Islet precursor cell (in vitro differentiated cells): ENCODE measurements around the gene GPR152.

Experiments
- DNase-seq: peaks from one replicate; pipeline ENCODE4 v3.0.0-alpha.2; 2018

The GPR152 gene, protein sequence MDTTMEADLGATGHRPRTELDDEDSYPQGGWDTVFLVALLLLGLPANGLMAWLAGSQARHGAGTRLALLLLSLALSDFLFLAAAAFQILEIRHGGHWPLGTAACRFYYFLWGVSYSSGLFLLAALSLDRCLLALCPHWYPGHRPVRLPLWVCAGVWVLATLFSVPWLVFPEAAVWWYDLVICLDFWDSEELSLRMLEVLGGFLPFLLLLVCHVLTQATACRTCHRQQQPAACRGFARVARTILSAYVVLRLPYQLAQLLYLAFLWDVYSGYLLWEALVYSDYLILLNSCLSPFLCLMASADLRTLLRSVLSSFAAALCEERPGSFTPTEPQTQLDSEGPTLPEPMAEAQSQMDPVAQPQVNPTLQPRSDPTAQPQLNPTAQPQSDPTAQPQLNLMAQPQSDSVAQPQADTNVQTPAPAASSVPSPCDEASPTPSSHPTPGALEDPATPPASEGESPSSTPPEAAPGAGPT

DNA sequence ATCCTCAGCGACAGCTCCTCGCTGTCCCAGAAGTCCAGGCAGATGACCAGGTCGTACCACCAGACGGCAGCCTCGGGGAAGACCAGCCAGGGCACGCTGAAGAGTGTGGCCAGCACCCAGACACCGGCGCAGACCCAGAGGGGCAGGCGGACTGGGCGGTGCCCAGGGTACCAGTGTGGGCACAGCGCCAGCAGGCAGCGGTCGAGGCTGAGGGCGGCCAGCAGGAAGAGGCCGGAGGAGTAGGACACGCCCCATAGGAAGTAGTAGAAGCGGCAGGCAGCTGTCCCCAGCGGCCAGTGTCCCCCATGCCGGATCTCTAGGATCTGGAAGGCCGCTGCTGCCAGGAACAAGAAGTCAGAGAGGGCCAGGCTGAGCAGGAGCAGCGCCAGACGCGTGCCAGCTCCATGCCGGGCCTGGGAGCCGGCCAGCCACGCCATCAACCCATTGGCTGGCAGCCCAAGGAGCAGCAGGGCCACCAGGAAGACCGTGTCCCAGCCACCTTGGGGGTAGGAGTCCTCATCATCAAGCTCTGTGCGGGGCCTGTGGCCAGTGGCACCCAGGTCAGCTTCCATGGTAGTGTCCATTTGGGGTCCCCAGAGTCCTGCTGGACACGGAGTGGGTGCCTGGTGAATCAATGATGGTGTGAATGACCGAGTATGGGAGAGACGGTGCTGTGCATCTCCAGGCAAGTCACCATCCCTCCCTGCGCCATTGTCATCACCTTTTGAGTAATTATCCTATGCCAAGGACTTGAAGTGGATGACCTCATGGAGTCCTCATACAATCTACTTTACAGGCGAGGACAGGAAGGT, at the start of gene GPR152:
Gene GPR152, minus strand, starts transcription at position 589 of the 812 bp plus-strand sequence. Its CDS starts 5 bp downstream, at position 584.
- peak; percentile 50 for DNase-seq

DNA sequence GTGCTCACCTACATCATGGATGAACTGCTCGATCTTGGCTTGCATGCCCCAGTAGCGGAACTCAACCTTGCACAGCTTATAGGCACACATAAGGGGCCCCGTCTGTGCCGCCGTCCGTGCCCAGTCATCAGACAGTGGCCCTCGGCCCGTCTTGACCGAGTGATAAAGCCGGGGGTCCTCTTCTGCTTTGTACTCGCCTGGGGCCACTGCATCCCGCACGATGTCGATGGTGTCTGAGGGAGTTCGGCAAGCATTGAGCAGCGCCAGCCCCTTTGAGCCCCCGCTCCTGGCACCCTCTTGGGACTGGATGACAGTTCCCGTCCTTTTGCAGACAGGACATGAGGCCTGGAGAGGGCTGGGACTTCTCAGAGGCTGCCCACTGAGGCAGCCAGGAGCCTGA, 49.3 kb upstream of the GPR152 start:
- no peak for DNase-seq

DNA sequence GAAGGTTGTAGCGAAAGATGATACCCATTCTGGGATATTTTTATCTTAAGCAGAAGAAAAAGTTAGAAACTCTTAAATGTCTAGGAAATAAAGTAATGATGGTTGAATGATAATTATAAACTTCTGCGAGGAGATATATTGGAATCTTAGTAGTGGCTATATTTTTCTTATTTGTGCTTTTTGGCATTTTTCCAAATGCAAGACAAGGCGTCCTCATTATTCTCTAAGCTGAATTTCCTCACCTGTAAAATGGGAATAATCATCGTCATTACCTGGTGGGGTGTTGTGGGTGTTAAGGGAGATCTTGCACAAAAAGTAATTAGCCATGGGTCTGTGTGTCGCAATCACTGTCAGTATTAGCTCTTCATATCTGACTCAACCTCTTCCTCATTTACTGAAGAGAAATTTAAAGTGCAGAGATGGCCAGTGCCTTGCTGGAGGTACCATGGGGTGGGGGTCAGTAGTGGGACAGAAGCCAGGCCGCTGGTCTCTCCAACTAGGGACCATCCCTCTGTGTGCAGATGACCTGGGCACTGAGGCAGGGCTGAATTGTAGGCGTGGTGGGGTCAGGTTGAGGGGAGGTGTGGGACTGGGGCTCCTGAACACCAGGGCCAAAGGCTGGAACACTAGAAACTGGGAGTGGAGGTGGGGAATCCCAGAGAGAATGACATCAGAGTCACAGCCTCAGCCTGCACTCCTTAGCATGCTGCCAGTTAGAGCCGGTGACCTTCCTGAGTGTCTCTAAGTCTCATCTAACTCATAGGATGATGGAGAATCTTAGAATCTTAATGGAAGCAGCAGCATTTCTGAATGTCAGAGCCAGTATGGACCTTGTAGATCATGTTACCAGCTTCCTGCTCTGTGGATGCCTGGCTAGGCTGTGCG, 48.5 kb upstream of the GPR152 start:
- no peak for DNase-seq

DNA sequence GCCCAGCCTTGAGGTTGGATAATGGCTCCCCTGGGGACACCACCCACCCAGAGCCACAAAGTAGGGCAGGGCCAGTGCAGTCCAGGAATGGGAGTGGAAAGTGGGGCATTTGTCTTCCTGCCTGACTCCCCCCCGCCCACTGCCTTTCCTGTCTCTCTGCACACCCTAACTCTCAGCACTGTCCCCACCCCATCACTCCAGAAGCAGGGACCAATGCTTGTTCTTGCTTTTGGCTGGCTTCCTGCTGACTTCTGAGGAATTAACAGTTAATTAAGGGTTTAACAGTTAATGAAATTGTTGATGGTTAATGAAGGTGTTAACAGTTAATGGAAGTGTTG, 47.9 kb upstream of the GPR152 start:
- no peak for DNase-seq

DNA sequence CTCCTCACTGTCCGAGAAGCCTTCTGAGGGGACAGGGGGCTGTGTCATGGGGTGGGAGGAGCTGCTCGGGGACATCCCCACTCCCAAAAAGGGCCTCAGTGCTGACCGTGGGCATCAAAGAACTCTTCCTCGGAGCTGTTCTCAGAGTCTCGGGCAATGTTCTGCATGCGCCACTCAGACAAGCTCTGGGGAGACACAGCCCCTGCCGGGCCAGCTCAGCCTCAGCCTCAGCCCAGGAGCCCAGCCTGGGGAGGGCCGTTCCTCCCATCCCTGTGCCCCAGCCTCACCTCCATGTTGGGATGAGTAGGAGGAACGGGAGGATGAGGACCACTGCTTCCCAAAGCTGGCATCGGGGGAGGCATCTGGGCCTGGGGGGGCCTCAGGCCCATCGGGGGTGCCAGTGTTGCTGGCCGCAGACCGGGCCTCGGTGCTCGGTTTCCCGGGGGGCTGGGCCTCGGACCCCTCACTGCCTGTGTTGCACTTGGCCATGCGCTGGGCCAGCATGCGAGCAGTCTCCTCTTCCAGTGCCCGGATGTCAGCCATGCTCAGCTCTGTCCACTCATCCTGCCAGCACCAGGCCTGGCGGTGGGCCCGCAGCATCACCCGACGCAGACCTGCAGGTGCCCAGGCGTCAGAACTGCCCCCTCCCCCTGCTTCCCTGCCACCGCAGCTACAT, 47.4 kb upstream of the GPR152 start:
- no peak for DNase-seq

DNA sequence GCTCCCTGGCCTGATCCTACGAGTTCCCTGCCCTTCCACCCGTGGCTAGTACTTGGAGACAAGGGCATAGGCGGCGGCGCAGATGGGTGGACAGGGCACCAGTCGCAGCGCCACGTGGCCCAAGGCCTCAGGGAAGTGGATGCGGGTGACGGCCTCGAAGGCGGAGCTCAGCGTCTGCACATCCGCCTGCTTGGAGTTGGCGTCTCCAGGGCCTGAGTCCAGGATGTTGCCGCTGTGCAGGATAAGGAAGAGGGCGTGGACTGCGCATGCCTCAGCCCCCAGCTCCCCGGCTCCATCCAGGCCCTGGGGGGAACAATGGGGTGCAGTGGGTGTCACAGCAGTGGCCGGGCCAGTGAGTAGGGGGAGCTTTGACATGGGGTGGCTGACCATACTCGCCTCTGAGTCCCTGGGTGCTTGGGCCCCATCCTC, 46.0 kb upstream of the GPR152 start:
- DNase-seq = no peak

DNA sequence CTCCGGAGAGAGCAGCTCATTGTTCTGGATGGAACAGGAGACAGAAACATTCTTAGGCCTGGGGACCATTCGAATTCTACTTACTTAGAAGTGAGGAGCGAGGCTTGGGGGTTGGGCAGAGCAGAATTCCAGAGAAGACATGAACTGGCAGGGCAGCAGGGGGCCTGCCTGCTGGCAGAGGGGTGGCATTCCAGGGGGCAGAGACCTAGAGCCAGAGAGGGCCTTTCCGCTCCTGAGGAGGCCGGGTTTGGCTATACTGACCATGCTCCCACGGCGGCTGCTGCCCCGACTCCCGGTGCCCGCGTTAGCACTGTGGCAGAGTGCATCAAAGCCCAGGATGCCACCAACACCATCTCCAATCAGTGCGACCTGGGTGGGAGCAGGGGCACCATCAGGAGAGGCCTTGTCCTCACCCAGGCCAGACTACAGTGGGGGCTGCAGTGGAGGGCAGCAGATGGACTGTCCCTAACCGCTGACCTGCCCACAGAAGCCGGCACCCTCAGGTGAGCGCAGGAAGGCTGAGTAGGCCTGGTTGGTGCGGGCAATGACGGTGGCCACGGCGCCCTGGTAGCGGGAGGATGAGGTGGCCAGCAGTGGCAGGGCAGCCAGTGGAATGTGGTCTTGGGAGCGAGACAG, 45.2 kb upstream of the GPR152 start:
- DNase-seq = no peak

DNA sequence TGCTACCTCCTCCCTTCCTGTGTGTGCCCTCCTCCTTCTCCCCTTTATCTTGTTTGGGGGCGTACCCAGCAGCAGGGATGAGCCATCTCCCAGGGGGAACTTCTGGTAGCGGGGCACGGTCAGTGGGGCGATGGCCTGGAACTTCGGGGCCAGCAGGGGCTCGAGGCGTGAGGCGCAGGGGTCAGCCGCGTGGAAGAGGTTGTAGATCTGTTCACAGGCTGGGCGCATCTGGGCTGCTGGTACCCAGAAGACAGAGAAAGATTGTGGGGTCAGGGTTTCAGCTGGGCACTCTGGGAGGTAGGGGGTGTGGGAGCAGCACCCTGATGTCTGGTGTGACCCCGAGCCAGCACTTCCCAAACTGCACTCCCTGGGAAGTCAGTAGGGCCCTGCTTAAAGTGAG, 43.6 kb upstream of the GPR152 start:
- DNase-seq = no peak

DNA sequence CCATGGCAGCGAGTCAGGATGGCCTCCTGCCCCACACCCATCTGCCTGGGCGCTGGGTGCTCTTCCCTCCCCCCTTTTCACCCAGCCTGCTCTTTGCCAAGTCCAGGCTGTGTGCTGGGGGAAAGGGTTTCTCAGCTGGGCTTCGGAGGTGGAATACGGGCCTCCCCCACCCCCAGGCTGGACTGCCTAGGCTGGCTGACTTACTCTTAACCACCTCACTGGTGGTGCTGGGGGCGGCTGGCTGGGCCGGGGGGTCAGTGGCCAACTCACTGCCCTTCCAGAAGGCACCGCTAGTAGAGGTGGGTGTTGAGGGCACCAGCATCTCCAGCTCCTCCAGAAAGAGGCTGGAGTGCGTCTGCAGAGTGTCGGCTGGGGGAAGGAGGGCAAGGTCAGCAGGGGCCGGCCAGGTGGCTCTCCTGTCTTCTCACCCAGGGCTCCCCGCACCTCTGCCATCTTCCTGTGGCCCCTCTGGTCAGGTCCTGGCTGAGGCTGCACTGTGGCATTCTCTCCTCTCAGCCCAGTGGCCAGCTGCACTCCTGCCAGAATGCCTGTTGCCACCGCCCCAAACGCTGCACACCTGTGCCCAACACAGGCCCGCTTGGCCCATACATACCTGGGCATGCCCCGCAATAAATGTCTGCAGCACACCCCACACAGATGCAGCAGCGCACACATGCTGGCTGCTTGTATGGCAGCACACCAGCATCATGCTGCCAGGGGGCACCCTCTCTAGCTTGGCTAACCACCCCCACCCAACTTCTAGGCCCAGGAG, 42.9 kb upstream of the GPR152 start:
- DNase-seq = no peak

DNA sequence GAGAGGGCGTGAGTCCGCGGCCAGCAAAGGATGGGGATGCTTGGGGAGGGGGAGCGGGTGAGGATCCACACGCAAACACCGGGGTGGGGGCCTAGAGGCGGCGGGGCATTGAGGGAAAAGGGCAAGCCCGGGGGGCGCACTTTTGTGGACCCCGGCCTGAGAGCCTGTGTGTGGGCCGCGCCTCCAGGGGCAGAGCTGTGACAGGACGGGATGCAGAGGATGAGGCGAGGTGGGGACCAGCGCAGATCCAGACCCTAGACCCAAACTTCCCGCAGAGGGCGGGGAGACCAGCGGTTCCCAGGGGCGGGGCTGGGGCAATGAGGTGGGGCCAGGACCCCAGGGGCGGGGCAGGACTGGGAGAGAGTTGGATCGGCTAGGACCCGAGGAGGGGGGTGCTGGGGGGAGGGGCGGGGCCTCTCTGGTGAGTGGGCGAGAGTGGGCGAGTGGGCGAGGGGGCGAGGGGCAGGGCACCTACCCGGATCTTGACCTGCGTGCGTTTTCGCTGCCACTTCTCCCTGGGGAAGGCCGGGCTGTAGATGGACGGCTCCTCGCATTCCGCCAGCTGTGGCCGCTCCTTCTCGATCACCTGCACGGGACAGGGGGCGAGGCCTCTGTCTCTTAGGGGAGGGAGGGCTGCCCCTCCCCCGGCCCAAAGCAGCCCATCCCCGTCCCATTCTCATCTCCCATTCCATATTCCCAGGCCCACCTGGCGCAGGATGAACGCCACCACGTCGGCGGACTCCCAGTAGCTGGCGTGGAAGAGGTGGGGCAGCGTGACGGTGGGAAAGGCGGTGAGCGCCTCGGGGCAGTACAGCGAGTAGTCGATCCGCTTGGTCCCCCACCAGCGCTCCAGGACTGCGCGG, 42.1 kb upstream of the GPR152 start:
- no peak for DNase-seq

DNA sequence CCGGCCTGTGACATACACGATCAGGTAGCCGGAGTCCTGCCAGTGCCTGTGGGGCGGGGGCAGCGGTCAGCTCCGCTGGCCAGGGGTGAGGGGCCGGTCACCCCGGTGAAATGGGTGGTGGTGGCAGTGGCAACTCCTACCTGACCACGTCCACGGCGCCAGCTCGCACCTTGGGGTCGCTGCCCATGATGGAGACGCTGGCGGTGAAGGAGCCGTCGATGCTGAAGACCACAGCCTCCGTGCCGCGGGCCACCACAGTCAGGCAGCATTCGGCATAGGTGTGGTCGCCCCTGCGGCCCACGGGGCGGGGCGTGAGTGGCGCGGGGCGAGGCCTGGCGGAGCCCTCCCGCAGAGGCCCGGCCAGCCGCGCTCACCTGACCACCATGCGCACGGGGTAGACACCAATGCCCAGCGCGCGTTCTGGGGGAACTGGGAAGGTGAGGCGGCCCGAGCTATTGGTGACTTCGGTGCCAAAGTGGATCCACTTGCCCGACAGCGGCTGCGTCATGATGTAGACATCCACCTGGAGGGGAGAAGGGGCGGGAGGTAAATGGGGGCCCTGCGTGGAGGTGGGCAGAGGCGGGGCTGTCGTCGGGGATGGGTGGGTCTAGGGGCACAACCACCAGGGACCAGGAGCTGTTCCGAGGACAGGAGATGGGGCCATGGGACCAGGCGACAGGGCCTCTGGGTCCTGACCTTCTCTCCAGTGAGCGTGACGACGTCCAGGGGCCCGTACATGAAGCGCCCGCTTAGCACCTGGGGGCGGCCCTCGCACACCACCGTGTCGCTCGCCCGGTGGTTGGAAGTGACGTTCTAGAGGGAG, 41.2 kb upstream of the GPR152 start:
- no peak for DNase-seq

DNA sequence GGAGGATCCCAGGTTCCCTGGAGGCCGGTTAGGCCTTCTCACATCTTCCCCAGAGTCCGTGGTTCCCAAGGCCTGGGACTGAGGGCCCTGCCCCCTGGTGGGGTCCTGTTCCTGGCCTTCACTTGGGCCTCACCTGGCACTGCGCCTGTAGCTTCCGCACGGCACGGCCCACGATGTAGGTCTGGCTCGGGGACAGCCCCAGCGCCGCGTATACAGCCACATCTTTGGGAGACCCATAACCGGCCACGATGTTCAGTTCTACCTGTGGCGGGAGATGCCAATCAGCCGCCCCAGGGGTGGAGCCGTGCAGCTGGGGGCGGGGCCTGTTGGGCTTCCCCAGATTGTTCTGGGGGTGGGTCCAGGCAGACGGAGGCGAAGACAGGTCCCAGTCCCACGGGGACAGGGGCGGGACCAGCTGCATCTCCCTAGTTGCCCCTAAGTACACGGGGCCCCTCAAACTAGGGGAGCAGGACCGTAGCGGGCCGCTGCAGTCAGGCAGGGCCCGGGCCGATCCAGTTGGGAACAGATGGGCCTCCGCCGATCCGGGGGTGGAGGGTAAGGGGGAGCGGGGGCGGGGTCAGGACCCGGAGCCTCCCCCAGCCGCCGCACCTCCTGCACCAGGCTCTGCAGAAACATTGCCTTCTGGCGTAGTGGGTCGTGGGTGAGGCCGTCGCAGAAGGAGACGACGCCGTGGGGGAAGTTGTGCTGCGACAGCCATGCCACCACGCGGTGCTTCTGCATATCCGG, 40.4 kb upstream of the GPR152 start:
- no peak for DNase-seq

DNA sequence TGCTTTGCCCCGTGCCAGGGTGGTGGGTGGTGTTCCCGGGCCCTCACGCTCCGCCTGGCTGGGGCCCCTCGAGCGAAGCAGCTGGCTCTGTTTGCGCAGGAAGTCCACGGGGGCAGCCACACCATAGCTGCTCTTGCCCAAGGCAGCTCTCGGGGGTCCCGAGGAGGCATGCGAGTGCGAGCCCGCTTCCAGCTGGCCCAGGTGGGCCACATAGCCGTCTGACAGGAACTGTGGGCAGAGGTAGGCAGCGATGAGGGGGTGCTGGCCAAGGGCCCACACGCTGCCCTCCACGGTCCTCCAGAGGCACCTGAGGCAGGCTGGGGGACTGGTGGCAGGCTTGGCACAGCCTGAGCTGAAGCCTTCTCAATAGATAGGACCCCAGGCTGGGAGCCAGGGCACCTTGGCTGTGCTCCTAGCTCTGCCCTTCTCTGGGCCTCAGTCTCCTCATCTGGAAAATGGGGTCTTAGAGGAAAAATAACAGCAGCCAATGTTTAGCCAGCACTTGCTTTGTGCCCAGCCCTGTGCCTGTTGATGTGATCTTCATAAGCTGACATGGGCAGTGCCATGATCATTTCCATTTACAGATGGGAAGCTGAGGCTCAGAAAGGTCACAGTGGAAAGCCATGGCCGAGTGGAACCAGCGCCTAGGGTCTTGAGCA, 39.7 kb upstream of the GPR152 start:
- DNase-seq = no peak

DNA sequence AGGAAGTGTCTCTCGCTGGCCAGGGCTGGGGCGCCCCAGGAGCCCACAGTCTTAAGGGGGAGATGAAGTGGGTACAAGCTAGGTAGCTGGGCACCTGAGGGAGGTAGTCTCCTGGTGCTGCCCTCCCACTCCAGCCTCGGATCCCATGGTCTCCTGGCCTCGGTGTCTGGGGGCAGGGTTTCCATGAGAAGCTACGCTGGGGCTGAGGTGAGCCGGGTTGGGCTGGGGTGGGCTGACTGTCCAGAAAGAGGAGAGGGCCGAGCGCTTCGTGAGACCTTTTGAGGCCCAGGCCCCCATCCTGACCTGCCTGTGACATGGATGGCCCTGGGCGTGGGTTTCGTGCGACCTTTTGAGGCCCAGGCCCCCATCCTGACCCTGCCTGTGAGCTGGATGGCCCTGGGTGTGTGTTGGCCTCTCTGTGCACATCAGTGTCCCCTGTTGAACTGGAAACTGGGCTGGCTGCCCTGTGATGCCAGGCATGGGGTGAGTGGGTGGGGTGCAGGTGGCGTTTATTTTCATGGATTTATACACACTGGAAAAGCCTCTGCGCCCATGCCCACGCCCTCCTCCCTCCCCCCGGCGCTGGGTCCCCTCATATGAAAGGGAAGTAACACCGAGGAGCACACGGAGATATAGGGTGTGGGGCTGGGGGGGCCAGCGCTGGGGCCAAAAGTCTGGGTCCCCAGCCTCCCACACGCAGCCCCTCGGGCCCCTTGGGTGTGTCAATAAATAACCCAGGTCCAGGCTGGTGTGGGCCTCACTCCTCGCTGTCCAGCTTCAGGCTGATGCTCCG, 38.9 kb upstream of the GPR152 start:
- no peak for DNase-seq

DNA sequence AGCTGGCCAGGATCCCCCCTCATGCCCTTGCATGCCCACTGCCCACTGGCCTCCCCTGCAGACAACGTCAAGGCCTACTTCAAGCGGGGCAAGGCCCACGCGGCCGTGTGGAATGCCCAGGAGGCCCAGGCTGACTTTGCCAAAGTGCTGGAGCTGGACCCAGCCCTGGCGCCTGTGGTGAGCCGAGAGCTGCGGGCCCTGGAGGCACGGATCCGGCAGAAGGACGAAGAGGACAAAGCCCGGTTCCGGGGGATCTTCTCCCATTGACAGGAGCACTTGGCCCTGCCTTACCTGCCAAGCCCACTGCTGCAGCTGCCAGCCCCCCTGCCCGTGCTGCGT, 38.2 kb upstream of the GPR152 start:
- DNase-seq = no peak

DNA sequence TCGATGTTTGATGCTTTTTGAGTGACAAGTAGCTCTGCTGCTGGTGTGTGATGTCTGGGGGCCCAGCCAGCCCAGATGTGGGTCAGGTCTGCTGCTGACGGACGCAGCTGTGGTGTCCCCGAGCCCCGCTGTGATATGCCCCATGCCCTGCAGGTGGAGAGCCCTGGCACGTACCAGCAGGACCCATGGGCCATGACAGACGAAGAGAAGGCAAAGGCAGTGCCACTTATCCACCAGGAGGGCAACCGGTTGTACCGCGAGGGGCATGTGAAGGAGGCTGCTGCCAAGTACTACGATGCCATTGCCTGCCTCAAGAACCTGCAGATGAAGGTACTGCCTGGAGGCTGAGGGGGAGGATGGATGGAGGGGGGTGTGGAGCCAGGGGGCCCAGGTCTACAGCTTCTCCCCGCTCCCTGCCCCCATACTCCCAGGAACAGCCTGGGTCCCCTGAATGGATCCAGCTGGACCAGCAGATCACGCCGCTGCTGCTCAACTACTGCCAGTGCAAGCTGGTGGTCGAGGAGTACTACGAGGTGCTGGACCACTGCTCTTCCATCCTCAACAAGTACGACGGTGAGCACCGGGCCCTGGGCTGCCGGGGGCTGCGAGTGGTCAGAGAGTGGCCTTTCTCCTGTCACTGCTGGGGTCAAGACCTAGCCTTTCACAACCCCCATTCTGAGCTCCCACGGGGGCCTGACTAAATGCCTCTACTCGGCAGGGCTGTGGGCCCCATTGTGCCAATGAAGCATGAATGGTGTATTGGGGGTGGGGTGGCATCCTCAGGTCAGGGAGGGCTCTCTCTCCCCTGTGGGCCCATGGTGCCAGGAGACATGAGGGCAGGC, 37.6 kb upstream of the GPR152 start:
- DNase-seq = no peak
